Muscle layer of colon (tissue), 2 donors: ENCODE measurements around the gene GNG12.

Experiments
- H3K27ac ChIP-seq: one replicate; pipeline ENCODE4 v1.7.0; 2013; ENCODE audit warnings: low read depth, mild to moderate bottlenecking, low read length, moderate library complexity
- H3K27me3 ChIP-seq, 2 donors: one replicate each; pipeline ENCODE4 v1.7.0; 2013; ENCODE audit warnings: low read length in 2 of 2, mild to moderate bottlenecking in 2 of 2; ENCODE audit not compliant: insufficient read depth in 2 of 2, control insufficient read depth in 1 of 2
- H3K36me3 ChIP-seq: one replicate; pipeline ENCODE4 v1.7.0; 2013; ENCODE audit warnings: mild to moderate bottlenecking, low read length; ENCODE audit not compliant: insufficient read depth
- H3K4me1 ChIP-seq: one replicate; pipeline ENCODE4 v1.7.0; 2013; ENCODE audit warnings: mild to moderate bottlenecking, low read length; ENCODE audit not compliant: insufficient read depth
- H3K4me3 ChIP-seq, 2 donors: one replicate each; pipeline ENCODE4 v1.7.0; 2013; ENCODE audit warnings: low read length in 2 of 2, low read depth in 1 of 2, mild to moderate bottlenecking in 1 of 2, moderate library complexity in 1 of 2
- H3K9ac ChIP-seq: one replicate; pipeline ENCODE4 v1.7.0; 2013; ENCODE audit warnings: low read length
- H3K9me3 ChIP-seq: one replicate; pipeline ENCODE4 v1.7.0; 2013; ENCODE audit warnings: mild to moderate bottlenecking, low read length
- donor health status: abdominal sarcoma.
- donor health status: Adenocarcinoma of cecum.

GNG12 gene

GRCh38 chr1:67683766-67684525, 149.3 kb downstream of the GNG12 start:
- Histone ChIP-seq H3K4me3 (peak overlapping the region in 1 of 2 donors; percentile 83), H3K9me3 (no peaks in the 10 kb centered on the region), H3K36me3 (peaks cover 3% of the 10 kb centered on the region), H3K27ac (peak overlapping the region; percentile 73), H3K27me3 (no peaks in the 10 kb centered on the region), H3K4me1 (peaks cover 15% of the 10 kb centered on the region), H3K9ac (no peak overlapping the region)

GRCh38 chr1:67683316-67683715, 150.0 kb downstream of the GNG12 start:
- Histone ChIP-seq H3K27me3 (no peaks in the 10 kb centered on the region), H3K4me3 (no peak overlapping the region), H3K4me1 (peaks cover 15% of the 10 kb centered on the region), H3K36me3 (peaks cover 3% of the 10 kb centered on the region), H3K9me3 (no peaks in the 10 kb centered on the region), H3K9ac (no peak overlapping the region), H3K27ac (no peak overlapping the region)

- Histone ChIP-seq H3K4me1 (peaks cover 15% of the 10 kb centered on the region), H3K27ac (no peak overlapping the region), H3K4me3 (no peak overlapping the region), H3K27me3 (no peaks in the 10 kb centered on the region), H3K9ac (no peak overlapping the region), H3K9me3 (no peaks in the 10 kb centered on the region), H3K36me3 (peaks cover 2% of the 10 kb centered on the region)
Measured at GRCh38 chr1:67682659-67683197, 150.5 kb downstream of the GNG12 start.

GRCh38 chr1:67680486-67680885, 152.8 kb downstream of the GNG12 start:
- no peak overlapping the region for H3K9ac ChIP-seq
- H3K9me3 ChIP-seq, result no peaks in the 10 kb centered on the region
- H3K27ac ChIP-seq, result no peak overlapping the region
- H3K4me1 ChIP-seq, result peaks cover 6% of the 10 kb centered on the region
- H3K27me3 ChIP-seq, result no peaks in the 10 kb centered on the region
- H3K4me3 ChIP-seq, result no peak overlapping the region
- H3K36me3 ChIP-seq, result no peaks in the 10 kb centered on the region

GRCh38 chr1:67679691-67680090, 153.6 kb downstream of the GNG12 start:
- Histone ChIP-seq H3K36me3 (no peaks in the 10 kb centered on the region), H3K9ac (no peak overlapping the region), H3K4me1 (peaks cover 6% of the 10 kb centered on the region), H3K4me3 (no peak overlapping the region), H3K9me3 (no peaks in the 10 kb centered on the region), H3K27me3 (no peaks in the 10 kb centered on the region), H3K27ac (no peak overlapping the region)

- no peaks in the 10 kb centered on the region for H3K27me3 ChIP-seq
- H3K36me3 ChIP-seq, result no peaks in the 10 kb centered on the region
- no peak overlapping the region for H3K9ac ChIP-seq
- no peak overlapping the region for H3K4me3 ChIP-seq
- no peaks in the 10 kb centered on the region for H3K9me3 ChIP-seq
- H3K27ac ChIP-seq, result no peak overlapping the region
- H3K4me1 ChIP-seq, result no peaks in the 10 kb centered on the region
Measured at GRCh38 chr1:67677930-67678329, 155.3 kb downstream of the GNG12 start.

GRCh38 chr1:67677408-67677807, 155.9 kb downstream of the GNG12 start:
- H3K9me3 ChIP-seq, result no peaks in the 10 kb centered on the region
- H3K9ac ChIP-seq, result no peak overlapping the region
- no peak overlapping the region for H3K27ac ChIP-seq
- H3K4me1 ChIP-seq, result no peaks in the 10 kb centered on the region
- H3K4me3 ChIP-seq, result no peak overlapping the region
- H3K27me3 ChIP-seq, result no peaks in the 10 kb centered on the region
- H3K36me3 ChIP-seq, result no peaks in the 10 kb centered on the region

- no peaks in the 10 kb centered on the region for H3K4me1 ChIP-seq
- no peak overlapping the region for H3K27ac ChIP-seq
- no peaks in the 10 kb centered on the region for H3K27me3 ChIP-seq
- H3K9me3 ChIP-seq, result no peaks in the 10 kb centered on the region
- H3K4me3 ChIP-seq, result no peak overlapping the region
- no peaks in the 10 kb centered on the region for H3K36me3 ChIP-seq
- H3K9ac ChIP-seq, result no peak overlapping the region
Measured at GRCh38 chr1:67676946-67677345, 156.3 kb downstream of the GNG12 start.

GRCh38 chr1:67676287-67676686, 157.0 kb downstream of the GNG12 start:
- no peak overlapping the region for H3K9ac ChIP-seq
- no peak overlapping the region for H3K27ac ChIP-seq
- H3K4me1 ChIP-seq, result no peaks in the 10 kb centered on the region
- no peaks in the 10 kb centered on the region for H3K27me3 ChIP-seq
- no peaks in the 10 kb centered on the region for H3K9me3 ChIP-seq
- no peaks in the 10 kb centered on the region for H3K36me3 ChIP-seq
- no peak overlapping the region for H3K4me3 ChIP-seq

- no peaks in the 10 kb centered on the region for H3K4me1 ChIP-seq
- H3K36me3 ChIP-seq, result no peaks in the 10 kb centered on the region
- no peak overlapping the region for H3K27ac ChIP-seq
- H3K9ac ChIP-seq, result no peak overlapping the region
- no peaks in the 10 kb centered on the region for H3K27me3 ChIP-seq
- no peaks in the 10 kb centered on the region for H3K9me3 ChIP-seq
- no peak overlapping the region for H3K4me3 ChIP-seq
Measured at GRCh38 chr1:67675800-67676199, 157.5 kb downstream of the GNG12 start.

- H3K4me1 ChIP-seq, result no peaks in the 10 kb centered on the region
- no peak overlapping the region for H3K9ac ChIP-seq
- H3K27me3 ChIP-seq, result no peaks in the 10 kb centered on the region
- H3K27ac ChIP-seq, result no peak overlapping the region
- no peak overlapping the region for H3K4me3 ChIP-seq
- no peaks in the 10 kb centered on the region for H3K36me3 ChIP-seq
- no peaks in the 10 kb centered on the region for H3K9me3 ChIP-seq
Measured at GRCh38 chr1:67674260-67675011, 158.8 kb downstream of the GNG12 start.
